Fibroblast of mammary gland (primary cell): Measurements from ENCODE around the gene TGFBRAP1.

Experiments used
- DNase-seq: peaks from one replicate; pipeline ENCODE4 v3.0.0-alpha.2; 2010; ENCODE audit warnings: low read depth
- H3K4me3 ChIP-seq: 2 replicates; pipeline ENCODE4 v1.5.1; 2011; ENCODE audit warnings: low read depth, mild to moderate bottlenecking, low read length, moderate library complexity; ENCODE audit not compliant: control insufficient read depth
- TF ChIP-seq, protein P1 (sequence below): conservative IDR thresholded peaks from 2 replicates; pipeline ENCODE4 v1.5.1; 2011; ENCODE audit warnings: low read depth, low read length, inconsistent platforms; ENCODE audit not compliant: control insufficient read depth, insufficient read depth

Gene TGFBRAP1

DNA sequence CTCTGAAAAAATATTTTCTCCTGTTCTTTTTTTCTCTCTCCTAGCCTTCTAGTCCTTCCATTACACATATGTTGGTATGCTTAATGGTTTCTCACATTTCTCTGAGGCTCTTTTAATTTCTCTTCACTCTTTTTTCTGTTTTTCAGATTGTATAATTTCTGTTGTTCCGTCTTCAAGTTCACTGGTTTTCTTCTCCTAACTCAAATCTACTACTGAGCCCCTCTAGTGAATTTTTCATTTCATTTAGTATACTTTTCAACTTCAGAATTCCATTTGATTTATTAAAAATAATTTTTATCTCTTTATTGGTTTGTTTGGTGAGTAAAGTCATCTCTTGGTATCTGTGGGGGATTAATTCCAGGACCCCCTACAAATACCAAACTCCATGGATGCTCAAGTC, 27.6 kb upstream of the TGFBRAP1 start:
- H3K4me3 ChIP-seq, result no peak overlapping the region
- TF ChIP-seq, protein P1, sequence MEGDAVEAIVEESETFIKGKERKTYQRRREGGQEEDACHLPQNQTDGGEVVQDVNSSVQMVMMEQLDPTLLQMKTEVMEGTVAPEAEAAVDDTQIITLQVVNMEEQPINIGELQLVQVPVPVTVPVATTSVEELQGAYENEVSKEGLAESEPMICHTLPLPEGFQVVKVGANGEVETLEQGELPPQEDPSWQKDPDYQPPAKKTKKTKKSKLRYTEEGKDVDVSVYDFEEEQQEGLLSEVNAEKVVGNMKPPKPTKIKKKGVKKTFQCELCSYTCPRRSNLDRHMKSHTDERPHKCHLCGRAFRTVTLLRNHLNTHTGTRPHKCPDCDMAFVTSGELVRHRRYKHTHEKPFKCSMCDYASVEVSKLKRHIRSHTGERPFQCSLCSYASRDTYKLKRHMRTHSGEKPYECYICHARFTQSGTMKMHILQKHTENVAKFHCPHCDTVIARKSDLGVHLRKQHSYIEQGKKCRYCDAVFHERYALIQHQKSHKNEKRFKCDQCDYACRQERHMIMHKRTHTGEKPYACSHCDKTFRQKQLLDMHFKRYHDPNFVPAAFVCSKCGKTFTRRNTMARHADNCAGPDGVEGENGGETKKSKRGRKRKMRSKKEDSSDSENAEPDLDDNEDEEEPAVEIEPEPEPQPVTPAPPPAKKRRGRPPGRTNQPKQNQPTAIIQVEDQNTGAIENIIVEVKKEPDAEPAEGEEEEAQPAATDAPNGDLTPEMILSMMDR, result no peak

DNA sequence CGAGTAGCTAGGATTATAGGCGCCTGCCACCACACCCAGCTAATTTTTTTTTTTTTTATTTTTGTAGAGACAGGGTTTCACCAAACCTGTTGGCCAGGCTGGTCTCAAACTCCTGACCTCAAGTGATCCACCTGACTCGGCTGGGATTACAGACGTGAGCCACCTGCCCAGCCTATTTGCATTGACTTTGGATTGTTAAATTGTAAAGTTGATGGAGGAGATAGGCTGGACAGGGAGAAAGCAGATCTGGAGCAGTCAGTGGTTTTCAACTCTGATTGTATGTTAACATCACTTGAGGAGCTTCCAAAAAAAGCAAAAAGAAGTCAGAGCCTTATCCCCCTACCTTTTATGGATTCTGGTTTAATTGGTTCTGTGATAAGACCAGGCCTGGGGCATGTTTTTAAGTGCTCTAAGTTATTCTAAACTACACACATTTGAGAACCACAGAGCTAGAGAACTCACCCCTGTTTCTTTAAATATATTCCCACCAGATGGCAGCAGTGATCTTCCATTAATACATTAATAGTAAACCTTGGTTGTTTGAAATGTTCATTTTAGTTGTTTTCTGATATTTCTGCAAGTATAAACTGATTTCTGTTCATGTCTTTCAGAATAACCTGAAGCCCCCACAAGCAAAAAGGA, 15.3 kb upstream of the TGFBRAP1 start:
- peak; percentile 59 for DNase-seq
- H3K4me3 ChIP-seq, result no peak overlapping the region
- TF ChIP-seq, protein P1, result peak; percentile 41

More for the DNA sequence above, 27.6 kb upstream of the TGFBRAP1 start:
- DNase-seq, result no peak

DNA sequence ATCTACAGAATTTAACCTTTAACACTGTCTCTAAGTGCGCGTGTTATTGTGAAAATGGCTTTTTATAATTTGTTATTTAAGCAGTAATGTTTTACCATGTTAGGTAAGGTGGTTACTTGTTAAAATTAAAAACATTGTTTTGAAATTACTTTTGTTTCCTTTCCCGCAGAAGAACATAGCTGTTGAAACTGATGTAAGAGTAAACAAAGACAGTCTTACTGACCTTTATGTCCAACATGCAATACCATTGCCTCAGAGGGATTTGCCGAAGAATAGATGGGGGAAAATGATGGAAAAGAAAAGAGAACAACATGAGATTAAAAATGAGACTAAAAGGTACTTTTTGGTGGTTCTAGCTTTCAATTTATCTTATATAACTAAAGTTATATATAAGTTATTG, 9.9 kb upstream of the TGFBRAP1 start:
- TF ChIP-seq, protein P1, result no peak
- DNase-seq, result no peak
- no peak overlapping the region for H3K4me3 ChIP-seq

DNA sequence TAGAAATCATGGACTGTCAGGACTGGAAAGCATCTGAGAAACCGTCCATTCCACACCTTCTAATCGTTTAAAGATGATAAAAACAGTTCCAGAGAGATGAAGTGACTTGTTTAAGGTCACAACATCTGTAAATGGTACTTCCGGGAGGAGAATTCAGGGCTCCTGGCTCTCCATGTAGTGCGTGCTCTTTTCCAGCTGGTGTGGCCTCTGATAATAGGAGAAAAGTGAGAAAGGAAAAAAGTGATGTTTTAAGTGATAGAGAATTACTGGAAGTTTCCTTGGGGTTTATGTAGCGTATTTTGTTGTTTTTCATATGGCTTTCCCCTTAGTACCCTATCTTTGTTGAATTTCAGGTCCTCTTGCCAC, 8.5 kb upstream of the TGFBRAP1 start:
- H3K4me3 ChIP-seq, result peak overlapping the region; percentile 97
- no peak for DNase-seq
- TF ChIP-seq, protein P1, result no peak

DNA sequence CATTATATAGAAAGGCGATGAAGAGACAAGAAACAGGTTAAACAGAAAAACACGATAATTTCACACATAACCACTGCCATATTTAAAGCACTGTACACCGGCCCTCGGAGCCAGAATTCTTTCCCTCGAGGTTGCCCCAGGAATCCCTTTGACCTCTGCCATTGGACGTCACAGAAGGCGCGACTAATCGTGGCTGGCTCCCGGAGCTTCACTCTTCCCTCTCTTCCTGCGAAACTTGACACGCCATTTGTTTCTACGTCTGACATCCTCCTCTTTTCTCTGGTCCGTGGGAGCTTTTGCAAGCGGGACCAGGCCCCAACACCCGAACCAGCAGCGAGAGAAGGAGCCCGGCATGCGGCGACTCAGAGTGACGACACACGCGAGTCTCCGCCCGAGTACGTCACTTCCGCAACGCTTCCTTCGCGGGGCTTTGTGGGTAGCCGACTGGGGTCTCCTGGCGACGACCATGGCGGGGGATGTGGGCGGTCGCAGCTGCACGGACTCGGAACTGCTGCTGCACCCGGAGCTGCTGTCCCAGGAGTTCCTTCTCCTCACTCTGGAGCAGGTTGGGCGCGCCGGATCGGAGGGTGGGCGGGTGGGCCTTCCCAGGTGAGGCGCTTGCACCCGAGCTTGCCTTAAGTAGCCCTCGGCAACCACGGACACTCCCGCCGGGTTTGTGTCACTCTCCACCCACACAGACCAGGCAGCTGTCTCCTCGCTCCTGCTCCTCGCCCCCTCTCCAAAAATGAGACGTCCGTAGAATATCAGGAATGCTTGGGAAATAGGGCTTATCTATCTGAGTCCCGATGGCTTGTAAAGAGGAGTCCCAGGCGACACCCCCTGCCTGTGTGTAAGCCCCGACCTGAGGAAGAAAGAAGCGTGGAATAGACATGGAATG, 7.8 kb upstream of the TGFBRAP1 start, which contains the start of gene C2orf49:
Gene C2orf49 (plus strand): TSS at position 419 of the 898 bp plus-strand sequence. CDS start 48 bp downstream, at position 467.
- TF ChIP-seq, protein P1, result no peak
- peak; percentile 80 for DNase-seq
- peak within 1 kb of the TSS; percentile 97 for H3K4me3 ChIP-seq

DNA sequence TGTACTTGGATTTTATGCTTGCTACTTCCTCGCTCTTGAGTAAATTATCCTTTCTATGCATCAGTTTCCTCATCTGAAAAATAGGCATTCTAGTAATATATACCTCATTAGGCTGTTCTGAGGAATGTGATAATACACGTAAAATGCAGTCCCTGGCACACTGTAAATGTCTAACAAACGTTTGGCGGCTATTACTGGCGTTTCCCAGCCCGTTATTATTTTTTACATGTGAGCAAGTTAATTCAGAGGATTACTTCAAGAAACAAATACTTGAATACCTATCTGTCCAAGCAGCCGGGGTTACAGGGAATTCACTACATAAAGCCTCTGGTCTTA, 7.2 kb upstream of the TGFBRAP1 start:
- H3K4me3 ChIP-seq, result peak overlapping the region; percentile 97
- TF ChIP-seq, protein P1, result no peak
- no peak for DNase-seq
